IPS-20b (cell line): ENCODE data around the gene PLXDC2.

Experiments
- H3K27ac ChIP-seq: one replicate; pipeline ENCODE4 v1.5.1; 2013; ENCODE audit warnings: low read length
- H3K27me3 ChIP-seq: 2 replicates; pipeline ENCODE4 v1.6.1; 2013; ENCODE audit warnings: mild to moderate bottlenecking, low read length, inconsistent platforms; ENCODE audit not compliant: insufficient read depth
- H3K36me3 ChIP-seq: 2 replicates; pipeline ENCODE4 v1.6.1; 2013; ENCODE audit warnings: low read depth, mild to moderate bottlenecking, inconsistent platforms, low read length, moderate library complexity; ENCODE audit not compliant: insufficient read depth
- H3K4me1 ChIP-seq: 2 replicates; pipeline ENCODE4 v1.6.1; 2013; ENCODE audit warnings: mild to moderate bottlenecking, control low read depth, inconsistent platforms, low read length, moderate library complexity; ENCODE audit not compliant: insufficient read depth
- H3K4me3 ChIP-seq: 2 replicates; pipeline ENCODE4 v1.5.1; 2013; ENCODE audit warnings: mild to moderate bottlenecking, low read length, inconsistent platforms
- H3K9ac ChIP-seq: 2 replicates; pipeline ENCODE4 v1.6.1; 2013; ENCODE audit warnings: low read depth, mild to moderate bottlenecking, inconsistent platforms, low read length, moderate library complexity
- H3K9me3 ChIP-seq: 2 replicates; pipeline ENCODE4 v1.6.1; 2013; ENCODE audit warnings: mild to moderate bottlenecking, low read depth, low read length, inconsistent platforms; ENCODE audit not compliant: insufficient read depth

Gene PLXDC2

DNA sequence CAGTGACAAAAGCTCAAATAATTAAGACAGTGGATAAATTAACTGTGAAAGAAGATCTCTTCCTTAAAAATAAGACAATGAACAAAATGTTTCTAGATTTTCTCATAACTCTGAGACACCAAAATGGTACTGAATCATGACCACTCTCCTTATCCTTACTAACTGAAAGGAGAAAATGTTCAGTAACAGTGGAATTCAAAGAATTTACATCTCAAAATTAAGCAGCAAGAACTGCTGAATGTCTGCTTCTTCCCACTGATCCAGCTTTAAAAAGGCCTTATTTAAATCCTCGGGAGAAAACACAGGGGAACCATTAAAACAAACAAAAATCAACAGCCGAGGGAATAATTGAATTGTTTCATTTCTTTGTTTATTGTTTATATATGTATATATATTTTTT lies 27.3 kb upstream of the PLXDC2 start:
- Histone ChIP-seq H3K9me3 (no peaks in the 10 kb centered on the region), H3K4me1 (peaks cover 14% of the 10 kb centered on the region; the same call in 1 of the 2 replicates), H3K36me3 (no peaks in the 10 kb centered on the region), H3K4me3 (no peak overlapping the region), H3K27me3 (no peaks in the 10 kb centered on the region), H3K9ac (no peak overlapping the region), H3K27ac (no peak overlapping the region)

DNA sequence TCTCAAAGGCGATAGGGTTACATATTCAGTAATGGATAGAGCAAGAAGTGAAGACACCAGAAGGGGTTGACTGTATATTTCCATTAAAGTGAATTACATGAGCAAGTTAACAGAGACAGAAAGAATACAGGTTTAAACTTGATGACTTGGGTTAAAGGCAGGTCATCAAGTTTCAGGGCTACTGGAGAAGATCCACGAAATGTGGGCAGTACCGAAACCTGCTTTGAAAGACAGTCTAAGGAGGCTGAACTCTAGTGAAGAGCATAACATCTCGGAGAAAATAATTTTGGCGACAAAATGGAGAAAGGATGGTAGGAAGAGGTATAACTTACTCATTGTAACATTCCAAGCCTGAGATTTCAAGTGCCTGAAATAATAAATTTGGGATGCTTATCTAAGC lies 26.6 kb upstream of the PLXDC2 start:
- no peaks in the 10 kb centered on the region for H3K36me3 ChIP-seq
- no peak overlapping the region for H3K4me3 ChIP-seq
- peaks cover 14% of the 10 kb centered on the region; the same call in 1 of the 2 replicates for H3K4me1 ChIP-seq
- H3K27ac ChIP-seq: no peak overlapping the region
- no peaks in the 10 kb centered on the region for H3K27me3 ChIP-seq
- H3K9ac ChIP-seq: no peak overlapping the region
- no peaks in the 10 kb centered on the region for H3K9me3 ChIP-seq

DNA sequence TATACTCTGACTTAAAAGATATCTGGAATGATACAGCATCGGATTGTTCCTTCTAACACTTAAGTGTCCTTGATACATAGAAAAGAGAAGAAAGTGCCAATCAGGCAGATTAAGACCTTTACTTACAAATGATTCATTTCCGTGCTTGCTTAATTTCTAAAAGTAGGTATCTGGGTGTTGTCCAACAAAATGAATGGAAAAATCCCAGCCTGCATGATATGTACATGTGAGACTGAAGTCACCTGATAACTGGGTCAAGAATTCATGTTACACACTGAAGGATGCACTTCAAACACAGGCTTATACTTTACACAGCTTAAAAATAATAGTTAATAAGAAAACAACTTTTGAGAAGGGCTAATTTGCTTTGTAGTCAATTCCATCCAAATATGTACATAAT lies 25.2 kb upstream of the PLXDC2 start:
- no peaks in the 10 kb centered on the region for H3K27me3 ChIP-seq
- H3K36me3 ChIP-seq: no peaks in the 10 kb centered on the region
- no peak overlapping the region for H3K27ac ChIP-seq
- no peak overlapping the region for H3K9ac ChIP-seq
- H3K4me3 ChIP-seq: no peak overlapping the region
- no peaks in the 10 kb centered on the region for H3K9me3 ChIP-seq
- H3K4me1 ChIP-seq: peaks cover 14% of the 10 kb centered on the region; the same call in 1 of the 2 replicates

DNA sequence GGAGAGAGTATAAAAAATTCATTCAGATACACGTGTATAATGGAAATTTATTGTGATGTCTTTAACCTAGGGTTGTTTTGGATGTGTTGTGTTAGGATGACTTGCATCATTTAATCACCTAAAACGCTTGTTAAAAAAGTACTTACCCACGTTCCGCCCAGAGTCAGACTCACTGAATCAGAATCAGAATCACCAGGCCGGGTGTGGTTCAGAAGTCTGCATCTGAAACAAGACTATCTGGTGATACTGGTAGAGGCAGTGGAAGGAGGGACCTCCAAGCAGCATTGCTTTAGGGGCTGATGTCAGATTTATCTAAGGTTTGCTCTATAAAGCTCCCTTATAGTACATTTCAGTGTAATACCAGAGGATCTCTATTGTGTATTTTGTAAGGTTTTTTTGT lies 20.5 kb upstream of the PLXDC2 start:
- H3K9me3 ChIP-seq: no peaks in the 10 kb centered on the region
- H3K27me3 ChIP-seq: no peaks in the 10 kb centered on the region
- no peak overlapping the region for H3K4me3 ChIP-seq
- no peak overlapping the region for H3K9ac ChIP-seq
- H3K4me1 ChIP-seq: no peaks in the 10 kb centered on the region
- H3K27ac ChIP-seq: no peak overlapping the region
- H3K36me3 ChIP-seq: no peaks in the 10 kb centered on the region

DNA sequence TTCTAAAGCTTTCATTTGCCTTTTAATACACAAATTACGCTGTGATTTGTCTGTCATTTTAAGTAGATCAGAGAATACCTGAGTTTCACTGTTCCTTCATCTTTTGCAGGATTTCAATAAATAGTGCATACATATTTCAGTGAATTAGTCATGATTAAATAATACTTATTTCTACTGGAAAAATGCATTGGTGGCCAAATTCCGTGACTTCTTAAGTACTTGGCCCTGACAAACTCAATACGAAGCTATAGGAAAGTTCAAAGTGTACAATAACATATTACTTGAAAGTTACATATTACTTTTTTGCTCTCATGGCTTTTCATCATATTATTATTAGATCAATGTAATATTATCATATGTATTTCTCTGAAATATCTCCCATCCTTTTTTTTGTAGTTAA lies 16.1 kb upstream of the PLXDC2 start:
- H3K9ac ChIP-seq: no peak overlapping the region
- H3K27ac ChIP-seq: no peak overlapping the region
- H3K4me3 ChIP-seq: no peak overlapping the region
- H3K9me3 ChIP-seq: no peaks in the 10 kb centered on the region; the same call in 1 of the 2 replicates
- no peaks in the 10 kb centered on the region for H3K36me3 ChIP-seq
- H3K27me3 ChIP-seq: no peaks in the 10 kb centered on the region
- H3K4me1 ChIP-seq: no peaks in the 10 kb centered on the region

DNA sequence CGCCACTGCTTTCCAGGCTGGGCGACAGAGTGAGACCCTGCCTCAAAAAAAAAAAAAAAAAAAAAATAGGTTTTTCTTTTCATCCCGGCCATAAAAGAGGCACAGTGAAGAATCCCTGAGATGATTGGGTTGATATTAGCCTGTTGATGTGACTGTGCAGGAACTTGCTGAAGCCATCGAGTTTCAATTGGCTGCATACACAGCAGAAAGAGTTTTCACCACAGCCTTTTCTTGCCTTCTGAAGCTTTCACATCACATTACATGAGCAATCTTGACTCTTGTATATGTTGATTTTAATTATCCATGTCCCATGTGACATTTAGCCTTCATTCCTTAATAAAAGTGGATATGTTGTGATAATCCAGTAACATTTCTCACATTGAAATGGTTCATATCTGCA lies 14.9 kb upstream of the PLXDC2 start:
- Histone ChIP-seq H3K9ac (no peak overlapping the region), H3K36me3 (no peaks in the 10 kb centered on the region), H3K27ac (no peak overlapping the region), H3K27me3 (no peaks in the 10 kb centered on the region), H3K4me3 (no peak overlapping the region), H3K9me3 (no peaks in the 10 kb centered on the region; the same call in 1 of the 2 replicates), H3K4me1 (no peaks in the 10 kb centered on the region)

DNA sequence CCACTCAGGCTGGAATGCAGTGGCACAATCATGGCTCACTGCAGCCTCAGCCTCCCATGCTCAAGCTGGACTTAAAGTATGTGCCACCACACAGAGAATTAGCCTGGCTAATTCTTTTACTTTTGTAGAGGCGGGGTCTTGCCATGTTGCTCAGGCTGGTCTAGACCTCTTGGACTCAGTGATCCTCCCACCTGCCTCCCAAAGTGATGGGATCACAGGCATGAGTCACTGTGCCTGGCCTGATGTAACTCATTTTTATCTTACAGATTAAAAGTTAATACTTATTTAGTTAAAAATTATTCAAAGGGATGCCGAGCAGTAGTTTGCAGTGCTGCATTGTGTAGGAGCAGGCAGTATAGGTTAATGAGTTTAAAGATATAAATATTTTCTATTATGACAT lies 12.6 kb upstream of the PLXDC2 start:
- Histone ChIP-seq H3K27me3 (no peaks in the 10 kb centered on the region), H3K4me1 (no peaks in the 10 kb centered on the region), H3K9me3 (no peaks in the 10 kb centered on the region; the same call in 1 of the 2 replicates), H3K27ac (no peak overlapping the region), H3K9ac (no peak overlapping the region), H3K4me3 (no peak overlapping the region), H3K36me3 (no peaks in the 10 kb centered on the region)

DNA sequence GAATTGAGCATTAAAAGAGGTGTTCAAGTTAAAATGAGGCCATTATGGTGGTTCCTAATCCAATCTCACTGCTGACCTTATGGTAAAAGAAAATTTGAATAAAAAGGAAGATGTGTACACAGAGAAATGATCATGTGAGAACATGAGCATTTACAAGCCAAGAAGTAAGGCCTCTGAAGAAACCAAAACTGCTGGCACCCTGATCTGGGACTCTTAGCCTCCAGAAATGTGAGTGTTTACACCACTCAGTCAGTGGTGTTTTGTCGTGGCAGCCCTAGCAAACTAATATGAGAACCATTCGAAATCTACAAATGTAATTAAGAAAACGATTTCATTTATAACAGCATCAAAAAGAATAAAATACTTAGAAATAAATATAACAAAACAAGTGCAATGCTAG lies 6.8 kb upstream of the PLXDC2 start:
- H3K4me1 ChIP-seq: peaks cover 2% of the 10 kb centered on the region; the same call in 1 of the 2 replicates
- H3K9me3 ChIP-seq: no peaks in the 10 kb centered on the region; the same call in 1 of the 2 replicates
- H3K27ac ChIP-seq: no peak overlapping the region
- H3K4me3 ChIP-seq: no peak overlapping the region
- no peak overlapping the region for H3K9ac ChIP-seq
- no peaks in the 10 kb centered on the region for H3K36me3 ChIP-seq
- H3K27me3 ChIP-seq: peaks cover 7% of the 10 kb centered on the region; the same call in 1 of the 2 replicates

DNA sequence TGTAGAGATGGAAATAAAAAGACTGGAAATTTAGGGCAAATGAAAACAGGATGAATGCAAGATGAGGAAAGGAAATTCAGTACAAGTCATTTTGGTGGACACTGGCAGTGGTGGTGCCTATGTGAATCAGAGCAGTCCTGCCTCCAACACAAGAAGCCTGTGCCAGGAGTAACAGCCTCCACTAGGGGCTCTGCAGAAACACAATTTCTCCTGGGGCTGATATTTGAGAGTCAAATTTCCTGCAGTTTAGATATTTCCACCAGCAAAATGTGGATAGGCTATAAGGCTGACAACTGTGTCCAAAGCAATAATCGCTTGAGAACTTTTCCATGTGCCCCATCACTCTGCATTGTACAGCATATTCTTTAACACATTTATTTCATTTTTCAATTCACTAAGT lies 4.7 kb upstream of the PLXDC2 start:
- H3K4me3 ChIP-seq: no peak overlapping the region
- H3K36me3 ChIP-seq: no peaks in the 10 kb centered on the region
- H3K27ac ChIP-seq: no peak overlapping the region

DNA sequence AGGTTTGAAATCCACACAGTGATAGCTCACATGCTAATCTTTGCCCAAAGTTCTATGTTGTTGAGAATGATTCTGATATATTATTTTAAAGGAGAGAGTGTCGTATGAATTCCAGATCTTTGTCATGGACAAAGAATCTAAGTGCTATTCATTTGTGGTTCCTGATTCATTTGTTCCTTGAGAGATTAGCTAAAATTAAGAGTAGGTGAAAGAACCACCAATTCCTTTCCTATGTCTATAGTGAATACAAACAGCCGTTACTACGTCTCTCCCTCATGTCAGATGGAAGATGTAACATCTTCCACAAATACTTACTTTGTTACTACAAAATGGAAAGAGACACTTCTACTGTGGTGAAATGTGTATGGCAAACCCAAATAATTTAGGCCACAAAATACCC lies 3.3 kb upstream of the PLXDC2 start:
- Histone ChIP-seq H3K9me3 (no peaks in the 10 kb centered on the region), H3K9ac (no peak overlapping the region), H3K4me1 (peaks cover 6% of the 10 kb centered on the region; the same call in 1 of the 2 replicates), H3K27ac (no peak overlapping the region), H3K27me3 (peaks cover 12% of the 10 kb centered on the region; the same call in 1 of the 2 replicates), H3K4me3 (no peak overlapping the region), H3K36me3 (no peaks in the 10 kb centered on the region)

More for the DNA sequence above, 4.7 kb upstream of the PLXDC2 start:
- H3K9ac ChIP-seq: no peak overlapping the region
- peaks cover 6% of the 10 kb centered on the region; the same call in 1 of the 2 replicates for H3K4me1 ChIP-seq
- H3K9me3 ChIP-seq: no peaks in the 10 kb centered on the region
- peaks cover 12% of the 10 kb centered on the region; the same call in 1 of the 2 replicates for H3K27me3 ChIP-seq

DNA sequence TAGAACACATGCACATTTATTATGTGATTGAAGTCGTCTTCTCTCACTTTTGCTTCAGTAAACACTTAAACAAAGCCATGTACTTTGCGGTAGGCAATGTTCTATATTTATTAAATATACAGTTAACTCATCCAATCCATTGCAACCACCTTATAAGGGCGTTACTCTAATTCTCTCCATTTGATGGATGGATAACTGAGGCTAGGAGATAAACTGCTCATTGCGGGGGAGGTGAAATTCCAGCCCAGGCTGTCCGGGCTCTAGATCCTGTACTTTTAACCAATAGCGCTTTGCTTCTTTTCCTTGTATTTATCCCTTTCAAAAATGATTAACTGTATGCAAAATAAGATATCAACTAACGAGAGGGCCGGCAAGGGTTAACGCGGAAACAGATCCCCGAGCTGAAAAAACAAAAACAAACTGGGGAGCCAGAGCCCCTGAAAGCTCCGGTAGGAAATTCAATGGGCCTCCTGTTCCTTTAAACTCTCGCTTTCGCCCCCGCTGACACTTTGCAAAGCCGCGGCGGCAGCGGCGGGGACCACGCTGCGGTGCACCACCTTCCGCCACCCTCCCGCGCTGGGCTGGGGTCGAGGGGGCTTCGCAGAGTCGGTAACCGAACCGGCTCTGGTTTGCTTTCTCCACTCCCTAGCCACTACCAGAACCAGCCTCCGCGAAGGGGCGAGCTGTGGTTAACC lies 1.0 kb upstream of the PLXDC2 start:
- no peaks in the 10 kb centered on the region for H3K9me3 ChIP-seq
- H3K27ac ChIP-seq: peak overlapping the region; percentile 79
- peak overlapping the region; percentile 91 for H3K9ac ChIP-seq
- H3K4me3 ChIP-seq: peak overlapping the region; percentile 99
- no peaks in the 10 kb centered on the region for H3K36me3 ChIP-seq
- peaks cover 12% of the 10 kb centered on the region; the same call in 1 of the 2 replicates for H3K27me3 ChIP-seq
- H3K4me1 ChIP-seq: peaks cover 6% of the 10 kb centered on the region; the same call in 1 of the 2 replicates

DNA sequence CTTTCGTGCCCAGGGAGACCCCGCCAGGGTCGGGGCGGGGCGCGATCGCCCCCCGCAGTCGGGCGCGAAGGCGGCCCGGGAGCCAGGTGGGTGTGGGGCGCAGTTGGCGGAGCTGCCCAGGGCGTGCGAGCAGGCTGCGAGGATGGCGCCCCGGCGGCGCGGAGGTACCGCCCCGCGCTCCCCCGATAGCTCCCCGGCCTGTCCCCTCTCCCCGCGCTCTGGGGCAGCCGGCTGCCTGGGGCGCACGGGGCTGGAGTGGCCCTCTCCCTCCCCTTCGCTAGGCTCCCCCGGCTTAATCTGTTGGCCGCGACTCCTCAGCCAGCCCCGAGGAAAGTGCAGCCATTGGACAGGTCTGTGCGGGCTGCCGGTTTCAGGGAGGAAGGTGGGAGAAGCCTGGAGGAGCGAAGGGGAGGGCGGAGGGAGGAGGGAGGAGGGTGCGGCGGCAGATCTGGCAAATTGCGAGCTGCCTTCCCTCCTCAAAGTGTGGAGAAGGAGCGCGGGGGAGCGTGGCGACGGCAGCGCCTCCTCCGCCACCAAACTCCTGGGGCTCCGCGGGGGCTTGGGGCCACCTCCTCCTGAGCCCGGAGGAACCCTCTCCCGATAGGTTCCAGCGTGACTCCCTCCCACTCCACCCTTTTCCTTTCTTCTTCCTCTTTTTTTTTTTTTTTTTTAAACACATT lies 361 bp upstream of the PLXDC2 start:
- H3K27me3 ChIP-seq: peaks cover 12% of the 10 kb centered on the region; the same call in 1 of the 2 replicates
- H3K4me3 ChIP-seq: peak overlapping the region; percentile 99
- H3K9me3 ChIP-seq: no peaks in the 10 kb centered on the region
- peak overlapping the region; percentile 79 for H3K27ac ChIP-seq
- peaks cover 6% of the 10 kb centered on the region; the same call in 1 of the 2 replicates for H3K4me1 ChIP-seq
- no peaks in the 10 kb centered on the region for H3K36me3 ChIP-seq
- peak overlapping the region; percentile 91 for H3K9ac ChIP-seq
